Kidney glomerular epithelial cell (primary cell): ENCODE measurements around the gene NAGLU.

Experiments
- DNase-seq: peaks from one replicate; lab custom pipeline; 2025; lab: John Stamatoyannopoulos, UW

Gene NAGLU

DNA sequence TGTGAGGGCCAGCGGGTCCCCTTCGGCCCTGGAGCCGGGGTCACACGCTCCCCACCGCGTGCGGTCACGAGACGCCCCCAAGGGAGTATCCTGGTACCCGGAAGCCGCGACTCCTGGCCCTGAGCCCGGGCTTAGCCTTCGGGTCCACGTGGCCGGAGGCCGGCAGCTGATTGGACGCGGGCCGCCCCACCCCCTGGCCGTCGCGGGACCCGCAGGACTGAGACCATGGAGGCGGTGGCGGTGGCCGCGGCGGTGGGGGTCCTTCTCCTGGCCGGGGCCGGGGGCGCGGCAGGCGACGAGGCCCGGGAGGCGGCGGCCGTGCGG, at the start of gene NAGLU:
Gene NAGLU (plus strand): TSS at position 194 of the 324 bp plus-strand sequence. CDS start 32 bp downstream, at position 226.
- peak; percentile 56 for DNase-seq

DNA sequence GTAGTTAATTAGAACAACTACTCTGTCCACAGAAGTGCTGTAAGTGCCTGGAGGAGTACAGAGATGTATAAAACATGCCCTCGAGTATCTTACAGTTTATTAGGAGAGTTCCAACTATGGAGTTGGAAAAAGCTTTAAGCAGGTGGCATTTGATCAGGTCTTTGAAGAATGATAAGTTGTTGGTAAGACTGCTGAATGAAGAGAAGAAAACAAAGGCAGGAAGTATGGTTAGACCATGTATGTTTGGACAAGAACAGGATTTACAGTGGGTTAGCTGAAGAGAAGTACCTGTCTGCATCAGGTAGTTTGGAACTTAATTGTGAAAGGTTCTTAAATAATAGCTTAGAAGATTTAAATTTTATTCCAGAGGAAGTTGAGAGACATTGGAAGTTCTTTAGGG, 48.0 kb upstream of the NAGLU start:
- DNase-seq: no peak

DNA sequence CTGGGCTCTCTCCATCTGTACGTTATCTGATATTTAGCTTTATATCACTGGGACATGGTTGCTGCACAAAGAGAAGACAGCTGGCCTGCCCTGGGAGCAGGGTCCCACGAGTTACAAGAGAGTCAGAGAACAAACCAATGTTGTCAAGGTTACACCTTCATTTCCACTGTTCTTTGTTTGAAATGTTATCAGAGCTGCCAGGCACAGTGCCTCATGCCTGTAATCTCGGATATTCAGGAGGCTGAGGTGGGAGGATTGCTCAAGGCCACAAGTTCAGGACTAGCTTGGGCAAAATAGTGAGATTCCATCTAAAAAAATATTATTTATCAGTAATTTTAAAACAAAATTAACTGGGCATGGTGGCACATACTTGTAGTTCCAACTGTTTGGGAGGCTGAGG, 42.7 kb upstream of the NAGLU start:
- DNase-seq: no peak

DNA sequence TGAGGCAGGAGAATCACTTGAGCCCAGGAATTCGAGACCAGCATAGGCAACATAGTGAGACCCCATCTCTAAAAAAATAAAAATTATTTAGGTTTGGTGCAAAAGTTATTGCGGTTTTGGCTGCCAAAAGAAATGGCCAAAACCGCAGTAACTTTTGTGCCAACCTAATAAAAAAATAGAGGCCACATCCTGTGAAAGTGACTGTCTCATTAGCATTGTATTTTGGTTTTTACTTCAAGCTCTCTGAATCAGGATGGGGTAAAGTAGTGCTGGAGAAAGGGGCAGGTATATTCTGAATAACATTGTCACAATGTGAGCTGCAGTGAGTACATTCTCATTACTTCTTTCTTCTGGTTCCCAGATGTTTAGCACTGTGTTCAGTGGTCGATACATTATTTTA, 41.4 kb upstream of the NAGLU start:
- no peak for DNase-seq

DNA sequence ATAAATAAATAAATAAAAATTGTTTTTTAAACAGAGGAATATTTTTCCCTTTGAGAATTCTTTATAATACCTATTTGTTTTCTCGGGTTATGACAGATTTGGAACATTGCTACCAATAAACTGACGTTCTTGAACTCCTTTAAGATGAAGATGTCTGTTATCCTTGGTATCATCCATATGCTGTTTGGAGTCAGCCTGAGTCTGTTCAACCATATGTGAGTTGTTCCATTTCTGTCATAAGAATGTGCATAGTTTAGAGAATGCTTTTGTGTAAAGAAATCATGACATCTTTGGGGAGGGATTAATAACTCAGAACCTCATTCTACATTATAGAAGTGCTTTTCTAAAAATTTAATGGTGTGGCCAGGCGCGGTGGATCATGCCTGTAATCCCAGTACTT, 37.2 kb upstream of the NAGLU start:
- DNase-seq: no peak

DNA sequence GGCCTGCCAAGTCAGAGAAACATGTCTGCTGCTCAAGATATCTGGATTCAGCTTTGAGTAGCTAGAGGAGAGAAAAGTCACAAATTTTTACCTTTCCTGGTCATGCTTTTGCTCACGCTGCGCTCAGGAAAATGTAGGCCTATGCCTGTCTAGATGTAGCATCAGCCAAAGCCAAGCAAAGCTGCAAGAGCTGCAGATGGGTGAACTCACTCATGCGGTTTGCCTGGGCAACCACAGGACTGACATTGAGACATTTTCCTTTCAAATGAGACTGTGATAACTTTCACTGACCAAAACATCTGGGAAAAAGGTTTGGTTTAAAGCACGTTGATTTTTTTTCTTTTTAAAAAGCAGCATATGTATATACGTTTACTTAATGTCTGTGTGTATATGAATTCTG, 34.0 kb upstream of the NAGLU start:
- DNase-seq: no peak

DNA sequence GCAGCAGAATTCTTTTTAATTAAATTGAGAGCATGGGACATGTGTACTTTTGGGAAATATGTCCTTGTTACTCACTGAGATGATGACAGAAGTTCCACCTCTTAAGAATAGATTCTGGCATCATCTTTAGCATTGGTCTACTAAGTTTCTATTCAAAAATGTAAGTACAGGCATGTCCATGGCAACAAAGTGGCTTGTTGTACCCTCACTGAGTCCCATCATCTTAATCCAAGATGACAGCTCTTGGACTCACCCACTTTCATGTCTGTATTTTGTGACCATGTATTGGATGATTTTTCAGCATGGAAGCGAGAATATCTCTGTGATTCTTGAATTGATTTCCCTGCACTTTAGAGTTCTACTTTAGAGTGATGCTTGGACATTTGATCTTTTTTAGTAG, 33.1 kb upstream of the NAGLU start:
- no peak for DNase-seq

DNA sequence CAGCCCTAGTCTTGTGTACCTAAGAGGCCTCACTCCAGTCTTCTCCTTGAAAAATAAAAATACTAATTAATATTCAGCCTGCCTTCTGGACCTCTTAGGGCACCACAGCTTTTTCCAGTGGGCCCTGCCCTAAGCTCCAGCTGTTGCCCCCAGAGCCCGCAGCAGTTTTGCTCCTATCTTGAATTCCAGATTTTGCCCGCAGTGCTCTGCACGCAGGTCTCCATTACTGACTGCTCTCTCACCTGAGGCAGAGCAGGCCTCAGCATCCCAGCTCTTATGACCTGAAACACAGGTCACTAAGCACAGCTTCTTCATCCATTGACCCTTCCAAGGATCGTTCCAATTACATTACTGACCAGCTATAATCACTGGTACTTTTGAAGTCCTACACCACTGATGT, 28.4 kb upstream of the NAGLU start:
- DNase-seq: no peak

DNA sequence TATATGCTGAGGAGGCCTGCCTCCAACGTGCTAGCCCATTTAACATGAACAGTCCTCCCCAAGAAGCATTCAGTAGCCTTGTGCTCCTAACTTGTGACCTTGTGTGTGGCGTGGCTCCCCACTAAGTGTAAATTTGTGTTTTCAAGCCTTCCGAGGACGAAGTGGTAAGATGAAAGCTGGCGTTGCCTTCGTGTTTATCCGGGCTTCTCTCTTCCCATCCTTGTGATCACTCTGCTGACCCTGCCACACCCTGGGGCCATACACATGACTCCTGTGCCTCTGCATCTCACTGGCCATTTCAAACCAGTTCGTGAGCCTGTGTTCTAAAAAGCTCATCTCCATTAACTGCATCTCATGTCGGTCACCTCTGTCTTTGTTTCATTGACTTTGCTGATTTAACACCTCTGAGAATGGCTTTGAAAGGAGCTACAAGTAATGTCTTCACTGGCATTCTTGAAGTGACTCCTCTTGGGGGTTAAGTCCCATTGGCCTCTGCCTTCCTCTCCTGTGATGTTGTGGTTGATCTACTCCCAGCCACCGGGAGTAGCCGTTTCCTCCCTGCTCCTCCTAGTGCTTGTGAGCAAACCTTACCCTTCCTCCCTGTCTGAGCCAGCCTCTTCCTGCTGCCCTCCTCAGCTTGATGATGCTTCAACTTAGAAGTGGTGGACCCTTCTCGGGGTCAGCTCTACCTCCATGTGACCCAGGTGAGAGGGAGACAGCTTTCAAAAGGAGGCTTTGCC, 27.4 kb upstream of the NAGLU start:
- no peak for DNase-seq

DNA sequence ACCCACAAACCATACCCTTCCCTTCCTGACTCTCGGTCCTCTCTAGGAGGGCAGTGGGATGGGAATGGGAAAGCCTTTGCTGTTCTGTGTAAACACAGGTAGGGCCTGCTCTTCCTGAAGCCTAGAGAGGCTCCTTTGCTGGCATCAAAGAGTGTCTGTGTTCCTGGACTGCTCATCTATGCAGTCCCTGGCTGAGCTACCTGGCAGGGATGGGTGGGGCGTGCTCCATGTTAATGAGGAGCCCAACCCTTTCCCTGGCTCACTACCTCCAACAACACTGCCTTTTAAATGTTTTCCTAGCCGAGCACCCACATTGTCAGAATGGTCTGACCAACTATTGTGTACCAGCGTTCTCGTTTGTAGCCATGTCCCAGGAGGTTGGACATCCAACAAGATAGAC, 26.6 kb upstream of the NAGLU start:
- DNase-seq: no peak

DNA sequence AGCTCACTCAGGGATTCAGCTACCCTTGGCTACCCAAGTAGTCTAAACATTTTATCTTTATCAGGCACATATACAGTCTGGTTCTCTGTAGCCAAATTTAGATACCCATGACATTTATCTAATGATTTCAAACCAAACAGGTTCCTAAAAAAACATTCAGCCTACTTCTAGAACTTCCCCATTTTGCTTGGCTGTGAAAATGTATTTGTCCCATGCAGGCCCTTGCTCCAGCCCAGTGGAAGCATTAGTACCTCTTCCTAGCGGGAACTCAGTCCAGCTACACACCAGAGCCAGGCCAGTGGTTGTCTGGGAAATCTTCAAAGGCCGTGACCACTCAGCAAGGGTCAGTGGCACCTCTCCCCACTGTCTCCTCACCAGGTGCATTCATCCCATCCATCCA, 26.2 kb upstream of the NAGLU start:
- no peak for DNase-seq

DNA sequence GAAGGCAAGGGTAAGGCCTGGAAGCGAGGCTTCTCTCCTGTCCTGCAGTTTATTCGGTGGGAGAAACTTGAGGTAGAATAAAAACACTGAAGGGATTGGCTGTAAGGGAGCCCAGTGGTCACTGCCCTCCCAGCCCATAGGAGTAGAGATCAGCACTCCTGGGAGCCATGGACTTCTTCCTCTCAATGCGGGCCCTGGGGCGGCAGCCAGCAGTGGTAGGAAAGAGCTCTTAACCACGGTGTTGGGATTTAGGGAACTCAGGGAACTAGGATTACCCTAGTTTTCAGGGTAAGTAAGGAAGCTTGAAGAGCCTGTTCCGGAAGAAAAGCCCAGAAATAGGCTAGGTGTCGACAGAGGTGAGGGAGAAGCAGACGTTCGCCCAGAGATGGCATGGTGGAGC, 23.8 kb upstream of the NAGLU start:
- DNase-seq: no peak

DNA sequence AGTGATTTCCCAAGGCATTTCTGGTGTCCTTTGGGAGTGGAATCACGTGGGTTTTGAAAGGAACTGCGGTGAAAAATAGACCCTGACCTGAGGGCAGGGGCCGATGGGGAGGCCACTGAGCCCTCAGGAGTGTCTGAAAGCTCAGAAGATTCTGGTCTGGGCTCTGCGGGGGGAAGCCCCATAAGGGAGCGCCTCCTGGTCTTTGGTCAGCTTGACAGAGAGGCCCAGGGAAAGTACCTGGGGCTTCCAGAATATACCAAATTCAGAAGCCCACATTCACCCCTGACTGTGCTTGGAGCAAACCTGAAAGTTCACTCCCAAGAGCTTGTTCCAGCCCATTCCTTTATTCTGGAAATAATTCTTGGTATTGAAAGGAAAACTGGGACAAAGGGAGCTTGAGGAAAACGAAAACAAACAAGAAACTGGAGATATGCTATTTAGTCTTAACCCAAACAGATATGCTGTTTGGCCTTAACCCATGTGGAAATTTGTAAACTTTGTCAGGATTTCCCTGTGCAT, 23.2 kb upstream of the NAGLU start:
- DNase-seq: no peak

DNA sequence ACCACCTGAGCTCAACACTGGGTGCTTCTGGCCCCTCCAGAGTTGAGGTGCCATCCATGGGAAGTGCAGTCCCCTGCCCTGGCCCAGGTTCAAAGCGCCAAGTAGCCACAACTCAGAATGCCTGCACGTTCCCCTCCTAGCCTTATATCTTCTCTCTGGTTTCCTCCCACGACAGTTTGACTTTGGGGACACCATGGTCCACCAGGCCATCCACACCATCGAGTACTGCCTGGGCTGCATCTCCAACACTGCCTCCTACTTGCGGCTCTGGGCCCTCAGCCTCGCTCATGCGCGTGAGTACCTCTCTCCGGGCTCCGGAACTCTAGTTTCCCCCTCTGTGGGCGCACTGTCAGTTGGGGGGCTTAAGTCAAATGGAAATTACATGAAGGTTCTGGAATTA, 22.4 kb upstream of the NAGLU start:
- DNase-seq: no peak

DNA sequence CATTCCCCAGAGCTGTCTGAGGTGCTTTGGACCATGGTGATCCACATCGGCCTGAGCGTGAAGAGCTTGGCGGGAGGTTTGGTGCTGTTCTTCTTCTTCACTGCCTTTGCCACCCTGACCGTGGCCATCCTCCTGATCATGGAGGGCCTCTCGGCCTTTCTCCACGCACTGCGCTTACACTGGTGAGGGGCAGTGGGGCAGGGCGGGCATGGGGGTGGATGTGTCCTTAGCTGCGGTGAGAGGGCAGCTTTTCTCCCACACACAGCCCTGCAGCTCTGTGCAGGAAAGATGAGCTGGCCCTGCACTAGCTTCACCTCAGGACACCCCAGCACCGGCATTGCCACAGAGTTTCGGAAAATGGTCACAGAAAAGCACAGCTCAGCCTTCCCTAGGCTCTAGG, 21.8 kb upstream of the NAGLU start:
- no peak for DNase-seq

DNA sequence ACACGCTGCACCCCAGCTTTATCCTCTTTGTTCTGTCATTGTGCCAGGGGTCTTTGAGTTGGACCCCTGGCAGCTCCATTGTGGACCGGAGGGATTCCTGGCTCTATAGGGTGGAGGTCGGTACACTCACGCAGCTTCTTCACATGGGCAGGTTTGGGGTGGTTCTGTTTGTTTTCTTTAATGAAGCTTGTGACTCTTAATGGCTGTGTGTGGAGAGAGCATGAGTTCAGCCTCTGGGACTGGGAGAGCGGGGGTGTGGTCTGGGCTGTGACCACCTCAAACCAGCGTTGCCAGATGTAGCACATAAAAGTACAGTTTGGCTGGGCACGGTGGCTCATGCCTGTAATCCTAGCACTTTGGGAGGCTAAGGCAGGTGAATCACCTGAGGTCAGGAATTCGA, 21.2 kb upstream of the NAGLU start:
- no peak for DNase-seq

DNA sequence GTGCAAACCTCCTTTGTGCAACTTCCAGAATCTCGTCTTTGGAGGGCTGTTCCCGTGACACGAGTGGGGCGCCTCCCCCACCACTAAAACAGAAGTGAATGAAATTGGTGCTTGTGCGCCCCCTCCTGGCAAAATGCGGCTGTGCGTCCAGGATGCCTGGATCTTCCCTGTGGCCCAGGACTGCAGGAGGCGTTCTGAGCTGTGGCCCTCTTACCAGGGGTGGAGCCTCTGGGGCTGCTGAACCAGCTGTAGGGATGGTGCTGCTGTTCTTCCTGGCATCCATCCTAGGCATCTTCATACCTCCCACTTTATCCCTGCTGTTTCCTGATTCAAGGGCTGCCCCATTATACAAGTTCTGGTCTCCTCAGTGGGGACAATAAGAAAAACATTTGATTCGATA, 18.5 kb upstream of the NAGLU start:
- peak; percentile 89 for DNase-seq

DNA sequence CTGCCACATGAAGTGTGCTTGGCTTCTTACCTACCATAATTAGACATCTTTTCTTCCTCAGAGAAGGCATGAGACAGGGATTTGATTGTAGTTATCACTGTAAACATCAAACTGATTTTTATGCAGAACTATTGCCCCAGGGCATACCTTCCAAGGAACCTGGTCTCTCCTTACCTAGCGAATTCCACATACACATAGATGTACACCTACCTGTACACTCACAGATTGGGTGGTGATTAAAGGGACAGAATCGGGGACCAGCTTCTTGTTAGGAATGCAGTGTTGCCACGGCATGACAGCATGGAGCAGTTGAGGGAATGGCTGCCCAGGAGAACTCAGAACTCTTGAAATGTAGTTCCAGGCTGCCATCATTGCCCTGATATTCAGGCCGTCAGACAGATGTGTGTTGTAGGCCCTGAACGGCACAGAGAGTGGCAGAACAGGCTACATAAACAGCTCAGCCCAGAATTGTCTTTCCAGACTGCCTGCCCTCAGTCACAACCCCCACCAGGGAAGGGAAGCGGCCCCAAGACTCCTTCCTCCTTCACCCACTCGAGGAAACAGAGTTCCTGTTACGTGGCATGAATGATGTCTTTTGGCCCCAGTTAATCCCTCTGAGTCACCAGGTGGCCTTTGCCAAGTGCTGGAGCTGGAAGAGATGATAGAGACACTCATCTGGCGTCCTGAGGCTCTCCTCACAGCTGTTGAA, 17.8 kb upstream of the NAGLU start:
- peak; percentile 69 for DNase-seq

DNA sequence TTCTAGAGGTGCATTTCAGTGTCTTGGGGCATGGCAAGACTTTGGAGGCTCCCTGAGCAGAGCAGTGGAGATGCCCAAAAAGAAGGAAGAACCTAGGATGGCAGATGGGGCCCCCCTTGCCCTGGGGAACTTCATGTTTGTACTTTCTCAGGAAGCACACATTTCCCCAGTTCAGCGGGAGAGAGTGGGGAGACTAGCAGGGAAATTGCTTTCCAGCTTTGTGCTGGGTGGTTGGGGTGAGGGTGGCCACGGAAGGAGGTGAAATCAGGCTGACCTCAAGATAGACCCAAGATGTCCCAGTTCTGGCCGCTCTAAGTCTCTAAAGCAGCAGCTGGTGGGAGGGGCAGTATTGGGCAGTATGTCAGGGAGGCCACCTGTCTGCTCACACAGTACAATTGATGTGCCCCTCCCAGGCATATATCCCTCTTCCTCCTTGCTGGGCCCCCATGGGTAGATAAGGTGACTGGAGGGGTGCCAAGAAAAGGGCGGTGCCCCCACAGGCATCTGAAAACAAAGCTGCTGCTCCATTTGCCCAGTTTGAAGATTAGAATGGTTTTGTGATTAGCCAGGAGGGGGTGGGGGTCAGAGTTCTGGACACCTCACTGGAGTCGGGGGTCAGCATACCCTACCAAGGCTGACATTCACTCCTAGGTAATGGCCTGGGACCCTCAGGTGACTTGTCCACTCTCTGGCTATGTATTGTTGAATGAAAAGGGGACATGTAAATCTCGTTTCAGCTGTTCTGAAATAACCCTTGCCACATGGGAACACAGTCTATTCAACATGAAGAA, 17.1 kb upstream of the NAGLU start:
- no peak for DNase-seq

DNA sequence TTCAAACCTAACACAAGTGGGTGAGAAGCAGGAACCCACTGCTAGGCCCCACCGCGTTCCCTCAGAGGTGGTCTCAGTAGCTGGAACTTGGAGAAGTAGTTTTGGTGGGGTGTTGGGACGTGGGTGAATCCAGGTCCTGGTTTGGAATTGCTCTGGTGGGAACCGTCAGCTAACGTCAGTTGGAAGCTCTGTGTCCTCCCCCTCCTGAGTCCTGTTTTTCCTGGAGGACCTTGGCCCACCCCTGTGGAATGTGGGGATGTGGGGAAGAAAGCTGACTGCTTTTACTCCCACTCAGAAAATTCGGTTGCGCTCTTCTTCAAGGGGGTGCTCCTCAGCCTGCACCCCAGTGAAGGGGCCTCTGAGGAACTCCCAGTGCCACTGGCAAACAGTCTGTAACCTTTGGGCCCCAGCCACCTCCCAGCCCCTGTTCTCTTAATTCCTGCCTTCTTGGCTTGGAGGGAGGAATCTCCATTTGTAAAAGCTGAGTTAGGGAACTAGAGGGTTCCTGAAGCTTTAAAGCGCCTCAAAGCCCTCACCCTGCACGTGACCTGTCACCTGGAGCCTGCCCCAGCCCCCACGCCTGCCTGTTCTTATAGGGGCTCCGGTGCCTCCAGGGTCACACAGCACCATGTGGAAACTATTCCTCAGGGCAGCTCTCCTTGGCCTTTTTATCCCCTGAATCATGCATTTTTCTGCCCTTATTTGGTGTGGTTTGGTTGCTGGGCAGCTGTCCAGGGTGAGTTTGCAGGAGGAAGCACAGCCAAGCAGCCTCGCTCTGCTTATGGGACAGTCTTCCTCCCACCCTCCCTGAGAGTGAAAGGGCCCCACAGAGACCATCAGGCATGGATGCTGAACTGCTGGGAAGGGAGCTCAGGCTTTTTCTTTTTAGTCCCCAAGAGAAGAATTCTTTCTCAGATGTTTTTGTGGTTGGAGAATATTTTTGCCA, 16.2 kb upstream of the NAGLU start:
- DNase-seq: peak; percentile 99

DNA sequence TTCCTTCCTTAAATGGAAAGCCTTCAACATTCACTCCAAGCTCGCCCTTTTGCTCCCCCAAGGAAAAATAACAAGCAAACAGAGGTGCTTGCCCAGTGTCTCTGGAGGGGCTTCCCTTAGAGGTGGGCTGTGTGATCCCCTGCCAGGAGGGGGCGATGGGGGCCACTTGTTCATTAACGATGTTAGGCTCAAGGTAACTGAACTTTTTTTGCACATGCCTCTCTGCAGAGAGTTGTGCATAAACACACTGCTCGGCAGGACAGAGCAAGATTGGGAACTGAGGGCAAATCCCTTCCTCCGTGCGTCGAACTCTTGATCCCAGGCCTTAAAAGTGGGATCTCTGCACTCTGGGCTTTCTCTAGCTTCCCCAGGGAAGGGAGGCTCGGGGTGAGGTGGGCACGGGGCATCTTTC, 15.5 kb upstream of the NAGLU start:
- DNase-seq: no peak

DNA sequence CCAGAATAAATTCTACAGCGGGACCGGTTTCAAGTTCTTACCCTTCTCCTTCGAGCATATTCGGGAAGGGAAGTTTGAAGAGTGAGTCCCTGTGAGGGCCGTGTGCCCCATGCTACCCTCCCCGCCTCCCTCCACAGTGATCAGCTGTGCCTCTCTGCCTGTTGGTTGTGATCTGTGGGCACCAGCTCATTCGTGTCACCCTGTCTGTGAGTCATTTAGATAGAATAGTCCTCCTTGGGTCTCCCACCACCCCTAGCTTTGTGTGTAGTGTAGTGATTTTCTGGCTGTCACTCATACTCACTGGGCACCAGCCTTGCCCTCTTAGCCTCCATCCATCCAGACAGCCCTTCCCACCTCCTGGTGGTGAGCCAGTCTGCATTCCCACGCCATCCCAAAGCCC, 15.0 kb upstream of the NAGLU start:
- peak; percentile 23 for DNase-seq
